Activated CD4-positive, alpha-beta T cell treated with anti-CD3 and anti-CD28 coated beads, Interleukin-2, amount 50 U/mL, for 16 hours (primary cell): ENCODE measurements around the gene ACIN1.

Experiments used
- DNase-seq: peaks from one replicate; pipeline ENCODE4 v3.0.0-alpha.2; 2020

ACIN1 gene

GRCh38 chr14:23056956-23057756 lies 37.8 kb downstream of the ACIN1 start, which contains the start of gene CDH24:
Gene CDH24 (minus strand): TSS chr14:23057520. CDS start chr14:23055733, 1,787 bp downstream.
- peak; percentile 63 for DNase-seq

DNA sequence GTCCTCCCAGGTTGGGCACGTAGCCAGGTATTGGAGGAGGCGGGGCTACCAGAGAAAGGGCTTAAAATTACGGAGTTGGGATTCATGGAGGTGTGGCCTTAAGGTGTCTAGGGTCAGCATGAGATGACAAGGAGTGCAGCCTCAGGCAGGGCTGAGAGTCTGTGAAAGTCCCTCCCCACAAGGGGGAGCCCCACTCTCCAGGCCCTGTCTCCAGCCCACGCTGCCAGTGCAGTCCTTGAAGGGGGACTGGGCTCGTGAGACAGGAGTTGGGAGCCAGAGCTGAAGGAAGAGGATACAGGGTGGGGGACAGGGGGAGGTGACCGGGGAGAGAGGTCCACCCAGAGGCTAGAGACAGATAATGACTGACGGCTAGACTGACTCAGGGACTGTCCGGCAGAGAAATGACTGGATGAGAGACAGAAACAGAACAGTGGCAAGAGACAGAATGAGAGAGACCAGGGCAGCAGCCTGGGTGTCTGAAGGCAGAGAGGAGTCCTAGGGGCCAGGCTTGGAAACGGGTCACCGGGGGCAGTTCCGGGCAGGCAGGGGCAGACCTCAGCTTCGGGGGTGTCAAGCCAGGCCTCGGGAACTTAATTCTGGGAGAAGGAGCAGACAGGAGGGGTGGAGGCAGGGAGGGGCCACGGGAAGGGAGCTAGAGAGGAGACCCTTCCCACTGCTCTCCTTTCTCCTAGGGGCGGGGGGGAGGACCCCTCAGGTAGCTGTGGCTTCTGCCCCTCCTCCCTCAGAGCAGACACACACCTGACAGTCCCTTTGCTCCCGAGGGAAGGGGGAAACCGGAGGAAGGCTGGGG lies 38.6 kb downstream of the ACIN1 start:
- DNase-seq = peak; percentile 72

- no peak for DNase-seq
Observed at GRCh38 chr14:23055621-23056144, 39.3 kb downstream of the ACIN1 start.

GRCh38 chr14:23055147-23055550 lies 39.8 kb downstream of the ACIN1 start:
- no peak for DNase-seq

DNA sequence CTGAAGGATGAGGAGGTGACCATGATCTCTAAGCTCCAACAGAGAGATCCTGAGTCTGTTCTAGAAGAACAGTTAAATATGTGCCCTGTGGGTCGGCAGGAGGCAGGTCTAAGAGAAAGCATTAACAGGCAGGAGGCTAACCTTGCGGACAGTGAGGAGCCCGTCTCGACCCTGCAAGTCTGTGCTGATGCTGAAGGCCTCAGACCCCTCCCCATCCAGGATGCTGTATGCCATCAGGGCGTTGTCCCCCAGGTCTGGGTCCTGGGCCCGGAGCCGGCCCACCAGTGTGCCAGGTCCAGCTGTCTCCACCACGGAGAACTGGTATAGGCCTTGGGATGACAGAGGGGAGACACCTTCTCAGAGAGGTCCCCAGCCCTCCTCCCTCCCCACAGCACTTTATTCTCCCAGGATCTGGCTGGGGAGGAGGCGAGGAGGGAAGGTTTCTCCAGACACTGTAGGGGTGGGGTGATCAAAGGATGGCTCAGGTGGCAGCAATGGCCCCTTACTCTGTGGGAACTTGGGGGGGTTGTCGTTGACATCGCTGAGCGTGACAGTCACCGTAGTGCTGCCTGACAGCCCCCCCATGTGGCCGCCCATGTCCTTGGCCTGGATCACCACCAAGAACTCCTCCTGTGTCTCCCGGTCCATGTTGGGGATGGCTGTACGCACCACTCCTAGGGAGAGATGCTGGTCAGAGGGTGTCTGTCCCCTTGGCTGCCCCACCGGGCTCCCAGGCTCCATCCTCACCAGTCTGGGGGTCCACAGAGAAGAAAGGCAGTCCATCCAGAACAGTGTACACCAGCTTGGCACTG lies 40.7 kb downstream of the ACIN1 start:
- DNase-seq = no peak

DNA sequence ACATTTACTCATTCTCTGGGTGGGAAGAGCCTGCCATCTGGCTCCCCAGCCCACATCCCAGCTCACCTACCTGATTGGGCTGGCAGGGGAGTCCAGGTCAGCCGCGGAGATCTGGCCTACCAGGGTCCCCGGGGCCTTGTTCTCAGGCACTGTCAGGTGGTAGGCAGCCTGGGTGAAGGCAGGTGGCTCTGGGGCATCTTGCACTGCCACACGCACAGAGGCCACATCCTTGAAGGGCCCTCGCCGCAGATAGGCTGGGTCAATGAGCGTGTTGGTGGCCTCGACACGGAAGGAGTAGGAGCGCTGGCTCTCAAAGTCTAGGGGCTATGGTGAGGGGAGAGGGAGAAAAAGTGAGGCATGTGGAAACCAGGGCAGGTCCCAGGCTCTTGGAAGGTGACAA lies 41.5 kb downstream of the ACIN1 start:
- DNase-seq = no peak

DNA sequence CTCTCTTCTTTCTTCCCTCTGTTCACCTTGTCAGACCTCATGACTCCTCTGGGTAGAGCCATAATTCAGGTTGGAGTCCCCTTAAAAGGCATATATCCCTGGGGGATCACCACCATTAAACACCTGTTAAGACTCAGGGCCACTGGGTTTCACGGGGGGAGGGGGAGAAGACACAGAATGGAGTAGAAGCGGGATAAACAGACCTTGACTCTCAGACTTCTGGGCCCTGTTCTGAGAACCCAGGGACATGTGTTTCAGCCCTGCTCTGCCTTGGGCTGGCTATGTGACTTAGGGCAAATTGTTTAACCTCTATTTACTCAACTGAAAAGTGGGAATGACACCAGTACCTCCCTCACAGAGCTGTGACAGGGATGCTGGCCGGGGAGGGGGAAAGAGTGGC lies 42.3 kb downstream of the ACIN1 start:
- no peak for DNase-seq

- DNase-seq = no peak
Observed at GRCh38 chr14:23052182-23052623, 42.7 kb downstream of the ACIN1 start.

- no peak for DNase-seq
Observed at GRCh38 chr14:23051141-23052057, 43.5 kb downstream of the ACIN1 start.

DNA sequence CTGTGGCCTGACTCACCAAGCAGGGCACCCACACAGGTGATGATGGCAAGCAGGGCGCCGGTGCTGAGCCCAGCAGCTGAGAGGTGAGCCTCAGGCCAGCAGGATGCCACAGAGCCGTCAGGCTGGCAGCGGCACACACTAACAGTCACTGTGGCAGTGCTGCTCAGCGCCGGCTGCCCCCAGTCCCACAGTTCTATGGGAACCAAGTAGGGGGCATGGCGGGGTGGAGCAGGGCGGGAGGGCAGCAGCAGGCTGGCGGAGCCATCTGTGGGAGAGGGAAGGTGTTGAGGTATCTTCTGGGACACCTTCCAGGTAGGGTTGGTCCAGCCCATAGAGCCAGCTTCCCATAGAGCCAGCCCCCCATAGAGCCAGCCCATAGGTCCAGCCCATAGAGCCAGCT lies 45.9 kb downstream of the ACIN1 start:
- no peak for DNase-seq

GRCh38 chr14:23047751-23048693 lies 46.9 kb downstream of the ACIN1 start:
- no peak for DNase-seq

DNA sequence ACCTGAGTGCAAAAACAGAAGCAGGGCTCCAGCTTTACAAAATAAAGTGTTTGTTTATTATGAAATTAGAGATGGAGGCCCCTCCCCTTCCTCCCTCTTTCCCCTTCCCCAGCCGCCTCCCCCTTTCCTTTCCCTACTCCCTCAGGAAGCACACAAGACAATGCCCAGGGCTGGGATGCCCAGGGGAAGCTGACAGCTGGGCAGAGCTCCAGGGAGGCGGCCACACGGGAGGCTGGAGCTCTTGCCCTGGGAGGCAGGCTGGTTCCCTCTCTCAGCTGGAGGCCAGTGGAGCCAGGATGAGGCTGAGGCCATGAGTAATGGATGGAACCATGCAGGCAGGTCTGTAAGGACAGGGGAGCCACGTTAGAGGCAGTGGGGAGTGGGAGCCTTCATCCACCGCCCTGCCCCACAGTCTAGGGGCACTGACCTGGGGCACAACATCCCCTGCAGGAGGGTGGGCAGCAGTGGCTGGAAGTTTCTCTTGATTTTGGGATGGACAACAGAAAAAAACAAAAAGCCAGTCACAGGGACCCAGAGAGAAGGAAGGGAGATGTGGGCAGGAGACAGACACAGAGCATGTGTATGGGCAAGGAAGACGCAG lies 47.8 kb downstream of the ACIN1 start:
- DNase-seq = no peak

GRCh38 chr14:23045419-23046357 lies 49.2 kb downstream of the ACIN1 start:
- DNase-seq = no peak

GRCh38 chr14:23044840-23045239 lies 50.1 kb downstream of the ACIN1 start:
- no peak for DNase-seq

DNA sequence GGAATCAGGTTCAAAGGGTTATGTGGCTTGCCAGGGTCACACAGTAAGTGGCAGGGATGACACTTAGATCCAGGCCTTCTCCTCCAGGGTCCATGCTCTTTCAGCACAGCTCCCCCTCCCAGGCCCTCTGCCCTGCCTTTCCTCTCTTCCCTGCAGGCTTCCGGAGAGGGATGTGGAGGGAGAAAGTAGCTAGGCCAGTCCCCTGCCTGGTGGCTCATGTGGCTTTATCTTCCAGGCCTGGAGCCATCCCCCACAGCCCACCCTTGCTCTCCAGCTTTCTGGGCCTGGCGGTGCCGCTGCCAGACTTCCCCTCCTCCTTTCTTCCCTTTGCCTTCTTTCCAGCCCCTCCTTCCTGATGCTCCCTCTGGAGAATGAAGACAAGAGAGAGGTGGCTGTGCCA lies 51.2 kb downstream of the ACIN1 start:
- no peak for DNase-seq

GRCh38 chr14:23043145-23043544 lies 51.8 kb downstream of the ACIN1 start:
- DNase-seq = no peak

DNA sequence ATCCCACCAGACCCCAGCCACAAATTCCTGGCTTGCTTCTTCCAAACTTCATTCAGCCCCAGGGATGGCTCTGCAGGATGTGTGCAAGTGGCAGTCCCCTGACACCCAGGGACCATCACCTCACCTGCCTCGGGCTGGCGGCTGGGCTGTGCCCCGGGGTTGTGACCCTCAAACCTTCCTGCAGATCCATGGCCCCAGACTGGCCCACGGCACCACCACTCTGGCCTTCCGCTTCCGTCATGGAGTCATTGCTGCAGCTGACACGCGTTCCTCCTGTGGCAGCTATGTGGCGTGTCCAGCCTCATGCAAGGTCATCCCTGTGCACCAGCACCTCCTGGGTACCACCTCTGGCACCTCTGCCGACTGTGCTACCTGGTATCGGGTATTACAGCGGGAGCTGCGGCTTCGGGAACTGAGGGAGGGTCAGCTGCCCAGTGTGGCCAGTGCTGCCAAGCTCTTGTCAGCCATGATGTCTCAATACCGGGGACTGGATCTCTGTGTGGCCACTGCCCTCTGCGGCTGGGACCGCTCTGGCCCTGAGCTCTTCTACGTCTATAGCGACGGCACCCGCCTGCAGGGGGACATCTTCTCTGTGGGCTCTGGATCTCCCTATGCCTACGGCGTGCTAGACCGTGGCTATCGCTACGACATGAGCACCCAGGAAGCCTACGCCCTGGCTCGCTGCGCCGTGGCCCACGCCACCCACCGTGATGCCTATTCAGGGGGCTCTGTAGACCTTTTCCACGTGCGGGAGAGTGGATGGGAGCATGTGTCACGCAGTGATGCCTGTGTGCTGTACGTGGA lies 52.6 kb downstream of the ACIN1 start, which contains the start of gene PSMB11:
TSS of gene PSMB11 (plus strand) at position 51 of the 804 bp plus-strand sequence. CDS start at position 65, 14 bp downstream.
- no peak for DNase-seq

GRCh38 chr14:23041729-23042128 lies 53.2 kb downstream of the ACIN1 start:
- DNase-seq = no peak
